NOMO-1 (cell line): Measurements from ENCODE around the gene RAPH1.
"Not testable (repeated sequence)": the region's sequence is repeated elsewhere in the genome, so short reads cannot be mapped to it uniquely, and the experiment has no call there.

Experiments used
- DNase-seq, 2 experiments: peaks; one replicate each; lab custom pipeline; 2025; ENCODE audit not compliant: unreplicated experiment in 2 of 2; lab: John Stamatoyannopoulos, UW

RAPH1 gene

GRCh38 chr2:203550266-203550665, 15.2 kb upstream of the RAPH1 start:
- peak in 1 of 2 experiments; percentile 52 for DNase-seq

- no peak for DNase-seq
These were observed 14.3 kb upstream of the RAPH1 start for GRCh38 chr2:203549406-203549805.

DNA sequence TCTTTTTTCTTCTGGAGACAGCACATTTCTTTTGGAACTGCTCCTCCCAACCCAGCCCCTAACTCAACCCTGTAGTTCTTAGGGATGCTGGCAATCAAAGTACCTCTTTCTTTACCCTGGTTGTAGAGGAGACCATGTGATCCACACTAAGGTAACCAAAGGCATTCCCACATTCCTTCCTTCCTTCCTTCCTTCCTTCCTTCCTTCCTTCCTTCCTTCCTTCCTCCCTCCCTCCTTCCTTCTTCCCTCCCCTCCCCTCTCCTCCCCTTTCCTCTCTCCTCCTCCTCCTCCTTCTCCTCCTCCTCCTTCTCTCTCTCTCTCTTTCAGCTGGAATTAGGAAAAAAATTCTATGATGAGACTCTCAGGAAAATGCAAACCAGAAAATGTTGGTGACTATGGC, 13.8 kb upstream of the RAPH1 start:
- no peak for DNase-seq

DNA sequence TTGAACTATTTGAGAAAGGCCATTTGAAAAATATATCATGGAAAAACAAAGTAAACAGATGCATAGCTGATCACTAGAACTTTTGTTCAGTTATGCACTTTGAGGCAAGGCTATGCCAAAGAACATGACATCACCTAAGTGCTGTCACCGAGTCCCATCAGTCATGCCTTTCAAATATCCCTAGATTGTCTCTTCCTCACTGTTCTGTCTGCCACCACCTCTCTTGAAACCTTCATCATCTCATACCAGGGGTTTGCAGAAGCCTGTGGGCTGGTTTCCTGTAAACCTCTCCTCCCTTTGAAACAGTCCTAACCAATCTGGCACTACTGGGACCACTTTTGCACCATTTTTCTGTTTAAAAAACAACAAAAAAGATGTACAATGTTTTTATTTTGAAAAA, 12.3 kb upstream of the RAPH1 start:
- DNase-seq: no peak

DNA sequence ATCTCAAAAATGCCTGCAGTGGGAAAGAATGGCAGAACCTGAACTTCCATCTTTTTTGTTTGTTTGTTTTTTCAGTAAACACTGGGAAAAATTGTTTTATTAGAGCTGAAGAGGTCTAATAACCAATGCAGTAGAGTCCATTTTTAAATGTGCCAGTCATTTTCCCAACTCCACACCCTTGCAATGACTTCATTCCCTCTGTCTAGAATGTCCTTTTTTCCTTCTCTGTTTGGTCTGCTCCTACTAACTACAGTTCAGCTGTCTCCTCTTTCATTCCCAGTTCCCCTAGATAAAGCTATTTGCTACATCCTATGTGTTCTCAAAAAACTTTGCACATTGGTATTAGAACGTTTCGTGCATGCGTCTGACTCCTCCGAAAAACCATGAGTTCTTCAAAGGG, 9.3 kb upstream of the RAPH1 start:
- no peak for DNase-seq

DNA sequence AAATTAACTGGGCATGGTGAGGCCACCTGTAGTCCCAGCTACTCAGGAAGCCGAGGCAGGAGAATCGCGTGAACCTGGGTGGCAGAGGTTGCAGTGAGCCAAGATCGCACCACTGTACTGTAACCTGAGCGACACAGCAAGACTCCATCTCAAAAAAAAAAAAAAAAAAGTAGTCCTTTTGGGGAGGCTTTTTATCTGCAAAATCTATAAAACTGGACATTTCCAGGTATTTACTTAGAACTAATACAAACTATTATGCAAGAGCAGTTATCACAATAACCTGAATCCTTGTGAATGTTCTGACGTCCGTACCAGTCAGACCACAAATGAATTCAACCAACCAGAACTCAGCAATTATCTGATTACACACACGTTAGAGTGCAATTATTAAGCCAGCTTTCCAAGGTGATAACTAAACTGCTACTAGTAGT, 8.8 kb upstream of the RAPH1 start:
- no peak for DNase-seq

DNA sequence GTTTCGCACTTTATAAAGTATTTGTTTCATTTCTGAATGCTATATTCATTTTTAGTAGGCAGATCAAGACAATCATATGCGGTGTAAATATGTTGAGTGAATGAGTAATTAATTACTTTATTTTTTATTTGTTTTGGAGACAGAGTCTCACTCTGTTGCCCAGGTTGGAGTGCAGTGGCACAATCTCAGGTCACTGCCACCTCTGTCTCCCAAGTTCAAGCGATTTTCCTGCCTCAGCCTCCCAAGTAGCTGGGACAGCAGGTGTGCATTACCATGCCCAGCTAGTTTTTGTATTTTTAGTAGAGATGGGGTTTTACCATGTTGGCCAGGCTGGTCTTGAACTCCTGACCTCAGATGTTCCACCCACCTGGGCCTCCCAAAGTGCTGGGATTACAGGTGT, 5.5 kb upstream of the RAPH1 start:
- not testable (repeated sequence) for DNase-seq

DNA sequence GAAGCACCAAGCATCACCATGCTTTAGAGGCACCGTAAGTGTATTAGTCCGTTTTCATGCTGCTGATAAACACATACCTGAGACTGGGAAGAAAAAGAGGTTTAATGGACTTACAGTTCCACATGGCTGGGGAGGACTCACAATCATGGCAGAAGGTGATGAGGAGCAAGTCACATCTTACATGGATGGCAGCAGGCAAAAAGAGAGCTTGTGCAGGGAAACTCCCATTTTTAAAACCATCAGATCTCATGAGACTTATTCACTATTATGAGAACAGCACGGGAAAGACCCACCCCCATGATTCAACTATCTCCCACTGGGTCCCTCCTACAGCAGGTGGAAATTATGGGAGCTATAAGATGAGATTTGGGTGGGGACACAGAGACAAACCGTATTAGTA, 3.1 kb upstream of the RAPH1 start:
- not testable (repeated sequence) for DNase-seq

GRCh38 chr2:203536586-203536951, 1.5 kb upstream of the RAPH1 start:
- not testable (repeated sequence) for DNase-seq

DNA sequence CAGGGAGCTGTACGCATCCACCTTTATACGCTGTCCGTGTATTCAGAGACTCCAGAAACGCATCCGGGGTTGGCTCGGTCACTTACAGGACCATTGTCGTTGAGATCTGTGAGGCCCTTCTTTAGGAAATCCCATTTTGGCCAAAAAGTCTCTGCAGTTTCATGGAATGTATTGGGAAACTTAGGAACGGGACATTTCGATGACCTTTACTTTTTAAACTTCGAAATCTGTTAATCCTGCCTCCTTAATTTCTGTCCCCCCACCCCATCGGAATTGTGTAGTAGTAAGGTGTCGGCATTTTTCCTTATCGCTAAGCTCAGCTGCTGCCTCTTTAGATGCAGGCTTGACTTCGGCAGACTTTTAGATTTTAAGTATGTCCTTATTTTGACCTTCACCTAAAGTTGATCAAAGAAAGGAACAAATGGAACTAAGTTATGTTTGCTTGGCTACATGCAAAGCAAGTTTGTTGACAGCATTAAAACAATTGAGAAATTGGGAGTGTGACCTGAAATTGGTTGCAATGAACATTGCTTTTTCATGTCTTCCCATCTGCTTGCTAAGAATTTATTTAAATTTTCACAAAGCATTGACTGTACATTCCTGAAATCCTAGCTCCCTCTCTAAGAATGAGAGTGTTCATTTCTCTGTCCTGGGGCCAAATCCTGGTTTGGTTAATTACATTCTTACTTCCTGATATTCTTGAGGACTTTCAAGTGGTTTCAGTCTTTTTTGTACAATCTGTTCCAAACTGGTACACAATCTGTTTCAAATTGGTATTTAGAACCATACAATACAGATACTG, 884 bp upstream of the RAPH1 start:
- DNase-seq: no peak

GRCh38 chr2:203534621-203535077, 452 bp downstream of the RAPH1 start:
- DNase-seq: peak in 1 of 2 experiments; percentile 38

- peak in 1 of 2 experiments; percentile 38 for DNase-seq
These were observed 1.2 kb downstream of the RAPH1 start for GRCh38 chr2:203533676-203534591.

- no peak for DNase-seq
These were observed 2.0 kb downstream of the RAPH1 start for GRCh38 chr2:203532957-203533658.

DNA sequence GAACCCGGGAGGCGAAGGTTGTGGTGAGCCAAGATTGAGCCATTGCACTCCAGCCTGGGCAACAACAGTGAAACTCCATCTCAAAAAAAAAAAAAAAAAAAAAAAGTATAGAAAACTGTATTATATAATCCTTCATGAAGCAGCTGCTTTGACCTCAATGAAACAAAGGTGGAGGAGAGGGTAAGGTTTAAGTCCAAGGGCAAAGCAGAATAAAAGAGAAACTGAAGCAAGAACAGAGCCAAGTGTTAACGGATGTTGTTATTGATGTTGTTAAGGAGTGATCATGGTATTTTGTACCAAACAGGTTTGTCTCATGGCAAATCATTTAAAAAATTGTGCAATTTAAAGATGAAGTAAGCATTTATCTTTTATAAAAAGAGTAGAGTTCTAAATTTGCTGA, 7.4 kb downstream of the RAPH1 start:
- DNase-seq: no peak

DNA sequence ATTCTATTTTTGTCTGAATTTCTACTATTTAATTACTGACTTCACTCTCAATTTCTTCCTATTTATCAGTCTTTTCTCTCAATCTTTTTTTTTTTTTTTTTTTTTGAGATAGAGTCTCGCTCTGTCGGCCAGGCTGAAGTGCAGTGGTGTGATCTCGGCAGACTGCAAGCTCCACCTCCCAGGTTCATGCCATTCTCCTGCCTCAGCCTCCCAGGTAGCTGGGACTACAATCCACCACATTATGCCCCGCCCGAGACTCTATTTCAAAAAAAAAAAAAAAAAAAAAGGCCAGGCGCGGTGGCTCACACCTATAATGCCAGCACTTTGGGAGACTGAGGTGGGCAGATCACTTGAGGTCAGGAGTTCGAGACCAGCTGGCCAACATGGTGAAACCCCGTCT, 21.8 kb downstream of the RAPH1 start:
- DNase-seq: not testable (repeated sequence)

- DNase-seq: no peak
These were observed 24.2 kb downstream of the RAPH1 start for GRCh38 chr2:203510941-203511305.

- DNase-seq: no peak
These were observed 24.7 kb downstream of the RAPH1 start for GRCh38 chr2:203510256-203510940.

GRCh38 chr2:203503460-203503859, 31.6 kb downstream of the RAPH1 start:
- not testable (repeated sequence) for DNase-seq

- peak in 1 of 2 experiments; percentile 31 for DNase-seq
These were observed 33.2 kb downstream of the RAPH1 start for GRCh38 chr2:203501873-203502272.

DNA sequence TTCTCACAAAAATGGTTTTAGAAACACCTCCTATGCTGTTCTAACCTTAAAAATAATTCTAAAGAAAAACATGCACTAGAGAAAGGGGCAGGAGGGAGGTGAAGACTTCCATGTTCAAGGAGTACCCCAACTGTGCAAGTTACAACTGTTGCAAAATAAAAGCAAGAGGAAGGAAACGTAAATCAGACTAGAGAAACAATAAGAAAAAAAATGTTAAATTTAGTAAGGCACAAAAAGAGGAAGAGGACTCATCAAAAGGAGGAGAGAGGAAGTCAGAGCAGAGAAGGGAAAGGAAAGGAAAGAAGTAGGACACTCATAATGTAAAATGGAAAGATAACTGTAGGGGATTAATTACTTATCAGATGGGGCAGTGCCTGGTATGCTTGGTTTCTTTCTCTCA, 34.1 kb downstream of the RAPH1 start:
- peak; percentile 61 to 82 for DNase-seq
